ENCODE data around the gene PRMT6.

PRMT6 gene

DNA sequence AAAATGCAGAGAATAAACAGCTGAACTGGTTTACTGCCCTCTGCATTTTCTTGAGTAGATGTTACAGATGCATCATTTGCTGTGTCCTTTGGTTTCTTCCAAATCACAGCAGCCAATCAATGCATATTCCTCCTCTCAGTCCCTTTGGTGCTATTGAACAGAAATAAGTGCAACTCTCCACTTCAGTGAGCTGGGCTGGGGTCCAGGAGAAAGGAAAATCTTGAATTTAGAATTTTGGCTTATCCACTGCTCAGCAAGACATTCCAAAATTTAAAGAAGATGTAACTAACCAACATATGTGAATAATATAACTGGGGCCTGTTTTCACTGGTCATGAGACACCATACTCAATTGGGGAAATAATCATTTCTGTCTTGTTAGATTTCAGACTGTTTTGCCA, 39.2 kb downstream of the PRMT6 start:
- DNase-seq (ENCODE audit: low read depth) = no peak

DNA sequence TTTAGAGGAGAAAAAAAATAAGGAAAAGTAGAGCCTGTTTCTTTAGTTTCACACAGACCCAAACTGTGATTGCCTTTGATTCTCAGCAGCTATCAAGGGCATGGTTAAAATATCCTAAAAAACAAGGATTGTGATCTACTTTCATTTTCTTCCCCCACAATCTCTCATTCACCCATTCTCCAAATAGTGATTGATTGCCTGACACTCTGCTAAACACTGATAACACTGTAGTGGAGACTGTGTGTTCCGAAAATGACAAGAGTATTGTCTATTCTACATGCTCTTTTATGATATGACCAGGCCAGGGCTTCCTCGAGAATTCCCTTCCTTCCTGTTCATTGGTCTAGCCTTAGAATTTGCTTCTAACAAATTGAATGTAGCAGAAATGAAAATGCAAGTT, 40.2 kb downstream of the PRMT6 start:
- no peak for DNase-seq (ENCODE audit: low read depth)

DNA sequence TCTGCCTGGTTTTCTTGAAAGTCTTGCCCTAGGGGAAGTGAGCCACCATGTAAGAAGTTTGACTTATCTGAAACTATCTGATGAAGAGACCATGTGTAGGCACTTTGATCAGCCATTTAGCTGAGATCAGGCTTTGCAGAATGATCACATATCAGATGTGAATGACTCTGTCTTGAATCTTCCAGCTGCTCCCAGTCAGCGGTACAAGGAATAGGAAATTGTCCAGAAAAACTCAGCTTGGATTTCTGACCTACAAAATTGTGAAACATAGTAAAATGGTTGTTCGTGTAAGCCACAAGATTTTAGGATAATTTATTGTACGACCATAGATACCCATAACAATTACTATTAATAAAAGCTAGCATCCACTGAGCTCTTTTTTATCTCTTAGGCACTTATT, 42.5 kb downstream of the PRMT6 start:
- DNase-seq (ENCODE audit: low read depth) = no peak

- no peak for DNase-seq (ENCODE audit: low read depth)
Measured at GRCh38 chr1:107100331-107100984, 44.0 kb downstream of the PRMT6 start.

GRCh38 chr1:107105914-107106313, 49.4 kb downstream of the PRMT6 start:
- no peak for DNase-seq (ENCODE audit: low read depth)
